ENCODE results near the gene CD180. TPM values are rescaled to one million over a fixed set of nuclear protein-coding genes. Genes with fewer than 3 reads are reported as not detected.

Gene CD180
- total RNA-seq, 1 donor from 2014 or later = not detected

- no peak for TF ChIP-seq CTCF (IDR thresholded peaks at IDR 0.05; ENCODE audit: partially characterized antibody, unreplicated experiment)
- Mint-ChIP-seq H3K4me1 (ENCODE audit: low read depth, unreplicated experiment) (peaks cover 2% of the 10 kb centered on the region), H3K36me3 (ENCODE audit: unreplicated experiment) (no peaks in the 10 kb centered on the region)
These were observed 33.3 kb downstream of the CD180 start for GRCh38 chr5:67163231-67163756.

GRCh38 chr5:67161767-67162166 is 34.8 kb downstream of the CD180 start:
- no peaks in the 10 kb centered on the region for H3K36me3 Mint-ChIP-seq (ENCODE audit: unreplicated experiment)
- peaks cover 2% of the 10 kb centered on the region for H3K4me1 Mint-ChIP-seq (ENCODE audit: low read depth, unreplicated experiment)
- no peaks in the 10 kb centered on the region for H3K9me3 Mint-ChIP-seq (ENCODE audit: unreplicated experiment)
- H3K27me3 Mint-ChIP-seq (ENCODE audit: unreplicated experiment) = no peaks in the 10 kb centered on the region
- DNase-seq = no peak
- no peak overlapping the region for H3K27ac Mint-ChIP-seq (ENCODE audit: unreplicated experiment)
- TF ChIP-seq CTCF (IDR thresholded peaks at IDR 0.05; ENCODE audit: partially characterized antibody, unreplicated experiment) = no peak
- no peak overlapping the region for H3K4me3 Mint-ChIP-seq (ENCODE audit: unreplicated experiment)

More at GRCh38 chr5:67163231-67163756, 33.3 kb downstream of the CD180 start:
- Mint-ChIP-seq H3K27ac (ENCODE audit: unreplicated experiment) (no peak overlapping the region), H3K9me3 (ENCODE audit: unreplicated experiment) (no peaks in the 10 kb centered on the region), H3K4me3 (ENCODE audit: unreplicated experiment) (no peak overlapping the region), H3K27me3 (ENCODE audit: unreplicated experiment) (no peaks in the 10 kb centered on the region)
- DNase-seq = no peak

- Mint-ChIP-seq H3K9me3 (ENCODE audit: unreplicated experiment) (no peaks in the 10 kb centered on the region), H3K27ac (ENCODE audit: unreplicated experiment) (no peak overlapping the region), H3K27me3 (ENCODE audit: unreplicated experiment) (no peaks in the 10 kb centered on the region), H3K36me3 (ENCODE audit: unreplicated experiment) (no peaks in the 10 kb centered on the region), H3K4me3 (ENCODE audit: unreplicated experiment) (no peak overlapping the region), H3K4me1 (ENCODE audit: low read depth, unreplicated experiment) (peaks cover 2% of the 10 kb centered on the region)
- no peak for DNase-seq
- TF ChIP-seq CTCF (IDR thresholded peaks at IDR 0.05; ENCODE audit: partially characterized antibody, unreplicated experiment) = no peak
These were observed 35.6 kb downstream of the CD180 start for GRCh38 chr5:67160985-67161384.

DNA sequence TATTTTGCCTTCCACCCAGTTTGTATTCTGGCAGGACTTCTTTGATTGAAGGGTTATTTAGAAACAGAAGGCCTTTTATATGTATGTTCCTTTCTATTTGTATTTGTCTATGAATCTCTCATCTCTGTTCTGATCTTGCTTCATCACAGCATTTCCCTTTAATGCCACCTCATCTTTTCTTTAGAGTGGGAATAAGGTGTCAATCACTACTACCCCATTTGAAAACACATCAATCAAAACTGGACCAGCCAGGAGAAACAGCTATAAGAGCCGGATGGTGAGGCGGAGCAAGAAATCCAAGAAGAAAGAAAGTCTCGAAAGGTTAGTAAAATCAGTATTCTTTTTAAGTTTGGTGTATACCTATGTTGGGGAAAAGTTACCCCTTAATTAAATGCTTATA is 36.3 kb downstream of the CD180 start:
- Mint-ChIP-seq H3K36me3 (ENCODE audit: unreplicated experiment) (no peaks in the 10 kb centered on the region), H3K4me3 (ENCODE audit: unreplicated experiment) (no peak overlapping the region), H3K4me1 (ENCODE audit: low read depth, unreplicated experiment) (peaks cover 2% of the 10 kb centered on the region), H3K9me3 (ENCODE audit: unreplicated experiment) (no peaks in the 10 kb centered on the region), H3K27me3 (ENCODE audit: unreplicated experiment) (no peaks in the 10 kb centered on the region), H3K27ac (ENCODE audit: unreplicated experiment) (no peak overlapping the region)
- TF ChIP-seq CTCF (IDR thresholded peaks at IDR 0.05; ENCODE audit: partially characterized antibody, unreplicated experiment) = no peak
- DNase-seq = no peak

DNA sequence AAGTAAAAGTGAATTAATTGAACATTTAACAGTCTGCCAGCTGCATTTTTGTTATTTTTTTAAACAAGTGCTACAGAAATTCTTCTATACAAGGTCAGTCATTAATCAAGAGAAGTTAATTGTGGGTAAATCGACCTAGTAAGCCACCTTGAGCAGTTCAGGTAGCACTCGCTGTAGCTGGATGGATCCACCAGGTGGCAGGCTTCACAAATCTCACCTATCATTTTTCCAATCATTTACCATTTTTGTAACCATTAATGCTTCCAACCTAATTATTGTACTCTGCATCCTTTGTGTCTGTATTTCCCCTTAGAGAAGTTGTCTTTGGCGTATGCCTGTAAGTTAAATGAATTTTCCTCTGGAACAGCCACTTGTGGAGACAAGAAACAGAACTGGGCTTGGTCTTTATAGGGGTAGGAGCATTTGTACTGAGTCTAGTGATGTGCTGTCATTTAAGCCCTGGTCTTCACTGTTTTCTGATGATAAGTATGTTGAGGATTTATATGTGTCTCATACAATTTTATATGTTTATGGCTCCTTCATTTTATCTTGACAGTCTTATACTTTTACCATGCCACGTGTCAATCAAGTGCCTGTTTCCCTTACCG is 39.5 kb downstream of the CD180 start:
- no peak for DNase-seq
- no peaks in the 10 kb centered on the region for H3K9me3 Mint-ChIP-seq (ENCODE audit: unreplicated experiment)
- H3K27ac Mint-ChIP-seq (ENCODE audit: unreplicated experiment) = no peak overlapping the region
- H3K36me3 Mint-ChIP-seq (ENCODE audit: unreplicated experiment) = no peaks in the 10 kb centered on the region
- H3K4me1 Mint-ChIP-seq (ENCODE audit: low read depth, unreplicated experiment) = peaks cover 2% of the 10 kb centered on the region
- TF ChIP-seq CTCF (IDR thresholded peaks at IDR 0.05; ENCODE audit: partially characterized antibody, unreplicated experiment) = peak; percentile 84
- H3K4me3 Mint-ChIP-seq (ENCODE audit: unreplicated experiment) = no peak overlapping the region
- no peaks in the 10 kb centered on the region for H3K27me3 Mint-ChIP-seq (ENCODE audit: unreplicated experiment)
